Activated naive CD8-positive, alpha-beta T cell treated with anti-CD3 and anti-CD28 coated beads for 36 hours (primary cell): ENCODE results near the gene PDPN. TPM values are rescaled to one million over a fixed set of nuclear protein-coding genes. Genes with fewer than 3 reads are reported as not detected.

Experiments used
- DNase-seq: peaks from one replicate; pipeline ENCODE4 v3.0.0; 2021
- H3K27ac Mint-ChIP-seq: one replicate; pipeline ENCODE4 v1.8.0; 2022; ENCODE audit warnings: mild to moderate bottlenecking, moderate library complexity, mixed read lengths
- H3K27me3 Mint-ChIP-seq: one replicate; pipeline ENCODE4 v1.8.0; 2022; ENCODE audit warnings: mild to moderate bottlenecking, mixed read lengths
- H3K36me3 Mint-ChIP-seq: one replicate; pipeline ENCODE4 v1.8.0; 2021; ENCODE audit warnings: mild to moderate bottlenecking, mixed read lengths
- H3K4me1 Mint-ChIP-seq: one replicate; pipeline ENCODE4 v1.8.0; 2021; ENCODE audit warnings: mixed read lengths
- H3K4me3 Mint-ChIP-seq: one replicate; pipeline ENCODE4 v1.8.0; 2022; ENCODE audit warnings: mild to moderate bottlenecking, moderate library complexity, mixed read lengths
- H3K9me3 Mint-ChIP-seq: one replicate; pipeline ENCODE4 v1.8.0; 2022; ENCODE audit warnings: mixed read lengths
- total RNA-seq, 2 experiments: library from RNA; stranded (reverse); gene quantifications; one replicate each; pipeline ENCODE4 v1.2.3, GENCODE V29; 2021

Gene PDPN, protein sequence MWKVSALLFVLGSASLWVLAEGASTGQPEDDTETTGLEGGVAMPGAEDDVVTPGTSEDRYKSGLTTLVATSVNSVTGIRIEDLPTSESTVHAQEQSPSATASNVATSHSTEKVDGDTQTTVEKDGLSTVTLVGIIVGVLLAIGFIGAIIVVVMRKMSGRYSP
- total RNA-seq = not detected

DNA sequence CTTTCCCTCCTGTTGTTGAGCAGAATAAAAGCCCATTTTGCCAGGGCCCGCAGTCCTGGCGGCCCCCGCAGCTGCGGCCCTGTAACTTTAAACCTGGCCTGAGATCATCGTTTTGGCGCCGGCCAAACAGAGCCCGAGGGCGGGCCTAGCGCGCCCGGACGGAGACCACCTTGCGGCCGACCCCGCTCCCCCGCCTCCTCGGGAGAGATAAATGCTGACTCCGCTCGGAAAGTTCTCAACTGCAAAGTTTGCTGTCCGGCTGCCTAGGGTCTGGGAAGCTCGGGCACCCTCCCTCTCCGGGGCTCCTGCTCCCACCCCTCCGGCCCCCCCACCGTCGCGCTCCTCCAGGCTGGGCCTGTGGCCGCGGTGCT lies at the start of gene PDPN:
Gene PDPN, plus strand, starts transcription at position 238 of the 371 bp plus-strand sequence. CDS start 202 bp downstream, outside the sequence.
- Mint-ChIP-seq H3K4me3 (no peak within 1 kb of the TSS), H3K27ac (no peak within 1 kb of the TSS), H3K4me1 (no peaks in the 10 kb centered on the region), H3K27me3 (peaks cover 69% of the 10 kb centered on the region), H3K36me3 (no peaks in the 10 kb centered on the region), H3K9me3 (no peaks in the 10 kb centered on the region)
- DNase-seq = no peak

- peaks cover 5% of the 10 kb centered on the region for H3K27me3 Mint-ChIP-seq
- no peaks in the 10 kb centered on the region for H3K36me3 Mint-ChIP-seq
- no peak overlapping the region for H3K27ac Mint-ChIP-seq
- H3K9me3 Mint-ChIP-seq = no peaks in the 10 kb centered on the region
- DNase-seq = no peak
- no peaks in the 10 kb centered on the region for H3K4me1 Mint-ChIP-seq
- no peak overlapping the region for H3K4me3 Mint-ChIP-seq
Measured at GRCh38 chr1:13535227-13535626, 48.4 kb upstream of the PDPN start.

DNA sequence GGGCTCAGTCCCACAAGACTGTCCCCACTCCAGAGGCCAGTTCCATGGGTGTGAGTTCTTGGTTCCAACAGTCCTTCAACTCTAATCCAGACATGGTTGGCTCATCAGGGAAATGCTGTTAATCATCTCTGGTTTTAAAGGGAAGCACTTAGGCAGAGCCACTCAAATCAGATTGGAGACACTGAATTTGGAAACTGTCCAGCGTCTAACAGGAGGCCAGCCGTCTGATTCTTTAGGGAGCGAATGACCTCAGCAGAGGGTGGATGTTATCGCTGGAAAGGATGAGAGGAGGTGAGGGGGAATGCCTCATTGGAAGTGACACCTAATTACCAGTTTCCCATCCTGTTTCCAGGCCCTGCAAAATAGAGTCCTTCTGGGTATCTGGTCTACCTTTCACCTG lies 47.1 kb upstream of the PDPN start:
- H3K36me3 Mint-ChIP-seq = no peaks in the 10 kb centered on the region
- no peaks in the 10 kb centered on the region for H3K4me1 Mint-ChIP-seq
- no peaks in the 10 kb centered on the region for H3K9me3 Mint-ChIP-seq
- peaks cover 5% of the 10 kb centered on the region for H3K27me3 Mint-ChIP-seq
- no peak for DNase-seq
- no peak overlapping the region for H3K4me3 Mint-ChIP-seq
- no peak overlapping the region for H3K27ac Mint-ChIP-seq

GRCh38 chr1:13538832-13539231 lies 44.8 kb upstream of the PDPN start:
- no peak overlapping the region for H3K4me3 Mint-ChIP-seq
- H3K27ac Mint-ChIP-seq = no peak overlapping the region
- H3K27me3 Mint-ChIP-seq = peaks cover 5% of the 10 kb centered on the region
- no peak for DNase-seq
- no peaks in the 10 kb centered on the region for H3K36me3 Mint-ChIP-seq
- H3K4me1 Mint-ChIP-seq = no peaks in the 10 kb centered on the region
- no peaks in the 10 kb centered on the region for H3K9me3 Mint-ChIP-seq

DNA sequence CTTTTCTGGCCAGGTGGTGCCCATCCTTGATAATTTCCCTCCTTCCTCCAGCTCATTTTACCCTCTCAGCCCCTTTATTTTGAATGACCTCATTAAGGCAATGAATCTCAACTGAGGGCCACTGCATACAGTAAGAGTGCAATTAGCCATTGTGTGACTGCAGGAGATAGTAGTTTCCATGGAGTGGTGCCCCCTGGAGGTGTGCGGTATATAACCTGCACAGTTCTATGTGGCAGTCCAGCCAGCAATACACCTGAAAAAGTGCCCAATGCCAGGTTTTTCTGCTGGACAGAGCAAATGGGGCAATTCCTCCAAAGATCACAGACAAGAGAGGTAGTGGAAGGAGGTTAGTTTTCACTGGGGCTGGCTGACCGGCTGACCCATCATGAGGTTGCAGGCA lies 43.9 kb upstream of the PDPN start:
- Mint-ChIP-seq H3K4me1 (no peaks in the 10 kb centered on the region), H3K36me3 (no peaks in the 10 kb centered on the region), H3K4me3 (no peak overlapping the region), H3K27ac (no peak overlapping the region), H3K27me3 (peaks cover 5% of the 10 kb centered on the region), H3K9me3 (no peaks in the 10 kb centered on the region)
- DNase-seq = no peak

GRCh38 chr1:13540866-13541265 lies 42.8 kb upstream of the PDPN start:
- Mint-ChIP-seq H3K27me3 (peaks cover 3% of the 10 kb centered on the region), H3K9me3 (no peaks in the 10 kb centered on the region), H3K27ac (no peak overlapping the region), H3K36me3 (no peaks in the 10 kb centered on the region), H3K4me3 (no peak overlapping the region), H3K4me1 (no peaks in the 10 kb centered on the region)
- no peak for DNase-seq

- no peaks in the 10 kb centered on the region for H3K9me3 Mint-ChIP-seq
- H3K27ac Mint-ChIP-seq = no peak overlapping the region
- no peak overlapping the region for H3K4me3 Mint-ChIP-seq
Measured at GRCh38 chr1:13541435-13542215, 42.0 kb upstream of the PDPN start.

DNA sequence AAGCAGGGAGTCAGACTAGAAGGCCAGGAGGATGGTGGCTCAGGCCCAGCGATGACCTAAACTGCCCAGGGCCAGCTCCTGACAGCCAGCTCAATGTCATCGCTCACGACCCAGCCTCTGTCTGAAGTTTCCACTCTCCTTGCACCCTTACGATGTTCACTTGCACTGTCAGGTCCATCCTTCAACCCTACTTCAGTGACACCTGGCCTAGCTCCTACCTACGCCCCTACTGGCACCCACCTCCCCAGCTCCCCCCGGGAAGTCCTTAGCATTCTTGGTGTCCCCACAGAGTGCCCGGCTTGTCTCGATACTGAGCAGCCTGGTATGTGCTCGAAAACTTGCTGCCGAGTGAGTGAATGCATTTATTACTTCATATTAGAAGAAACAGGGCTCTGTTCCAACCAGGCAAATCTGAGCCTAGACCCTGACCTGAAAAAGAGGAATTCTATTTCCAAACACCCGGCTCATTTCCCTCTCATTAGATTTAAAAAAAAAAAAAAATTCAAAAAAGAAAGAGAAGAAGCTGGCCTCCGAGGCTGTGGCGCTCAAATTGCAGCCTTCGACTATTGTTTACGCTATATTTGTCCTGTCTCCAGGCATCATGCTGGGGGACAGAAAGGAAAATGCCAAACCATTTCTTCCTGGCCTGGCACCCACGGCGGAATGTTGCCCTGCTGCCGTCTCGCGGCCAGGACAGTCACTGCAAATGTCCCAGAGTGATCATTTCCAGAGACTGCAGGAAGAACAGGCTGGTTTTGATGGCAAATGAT lies 40.0 kb upstream of the PDPN start:
- Mint-ChIP-seq H3K4me1 (no peaks in the 10 kb centered on the region), H3K27me3 (peaks cover 3% of the 10 kb centered on the region), H3K4me3 (no peak overlapping the region), H3K36me3 (no peaks in the 10 kb centered on the region), H3K9me3 (no peaks in the 10 kb centered on the region), H3K27ac (no peak overlapping the region)
- no peak for DNase-seq

More at GRCh38 chr1:13541435-13542215, 42.0 kb upstream of the PDPN start:
- no peak for DNase-seq
- Mint-ChIP-seq H3K36me3 (no peaks in the 10 kb centered on the region), H3K27me3 (no peaks in the 10 kb centered on the region), H3K4me1 (no peaks in the 10 kb centered on the region)

DNA sequence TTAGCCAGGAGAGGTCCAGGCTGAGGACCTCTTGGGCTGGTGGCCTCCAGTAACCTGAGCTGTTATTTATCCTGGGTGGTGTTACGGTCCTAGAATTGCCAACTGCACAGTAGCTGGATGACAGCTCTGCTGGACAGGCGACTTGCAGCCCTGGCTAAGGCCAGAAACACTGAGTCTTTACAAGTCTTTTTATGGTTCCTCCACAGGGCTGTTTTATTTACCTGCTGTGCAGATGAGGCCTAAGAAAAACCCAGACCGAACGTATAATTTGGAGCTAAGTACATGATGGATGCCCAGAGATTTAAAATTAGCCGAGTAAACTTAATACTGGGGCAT lies 39.4 kb upstream of the PDPN start:
- no peaks in the 10 kb centered on the region for H3K36me3 Mint-ChIP-seq
- peaks cover 3% of the 10 kb centered on the region for H3K27me3 Mint-ChIP-seq
- no peak for DNase-seq
- H3K4me3 Mint-ChIP-seq = no peak overlapping the region
- no peaks in the 10 kb centered on the region for H3K4me1 Mint-ChIP-seq
- no peak overlapping the region for H3K27ac Mint-ChIP-seq
- H3K9me3 Mint-ChIP-seq = no peaks in the 10 kb centered on the region

- H3K36me3 Mint-ChIP-seq = no peaks in the 10 kb centered on the region
- no peak overlapping the region for H3K27ac Mint-ChIP-seq
- H3K27me3 Mint-ChIP-seq = peaks cover 3% of the 10 kb centered on the region
- no peak overlapping the region for H3K4me3 Mint-ChIP-seq
- DNase-seq = no peak
- H3K9me3 Mint-ChIP-seq = no peaks in the 10 kb centered on the region
- no peaks in the 10 kb centered on the region for H3K4me1 Mint-ChIP-seq
Measured at GRCh38 chr1:13546791-13547190, 36.8 kb upstream of the PDPN start.

DNA sequence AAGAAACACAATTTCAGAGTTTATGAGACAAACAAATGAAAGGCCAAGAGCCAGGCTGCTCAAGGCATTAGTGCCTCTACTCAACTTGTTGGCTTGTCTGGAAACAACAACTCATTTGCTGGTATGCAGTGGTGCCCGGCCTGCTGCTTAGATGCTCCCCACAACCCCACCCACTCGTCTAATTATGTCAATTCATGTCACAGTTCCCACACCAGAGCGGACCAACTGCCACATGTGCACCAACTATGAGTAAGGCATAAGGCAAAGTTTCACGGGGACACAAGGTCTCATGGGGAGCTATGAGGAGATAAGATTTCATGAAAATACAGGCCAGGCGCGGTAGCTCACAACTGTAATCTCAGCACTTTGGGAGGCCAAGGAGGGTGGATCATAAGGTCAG lies 35.4 kb upstream of the PDPN start:
- no peak overlapping the region for H3K27ac Mint-ChIP-seq
- DNase-seq = no peak
- peaks cover 3% of the 10 kb centered on the region for H3K27me3 Mint-ChIP-seq
- no peak overlapping the region for H3K4me3 Mint-ChIP-seq
- no peaks in the 10 kb centered on the region for H3K4me1 Mint-ChIP-seq
- no peaks in the 10 kb centered on the region for H3K9me3 Mint-ChIP-seq
- H3K36me3 Mint-ChIP-seq = no peaks in the 10 kb centered on the region

DNA sequence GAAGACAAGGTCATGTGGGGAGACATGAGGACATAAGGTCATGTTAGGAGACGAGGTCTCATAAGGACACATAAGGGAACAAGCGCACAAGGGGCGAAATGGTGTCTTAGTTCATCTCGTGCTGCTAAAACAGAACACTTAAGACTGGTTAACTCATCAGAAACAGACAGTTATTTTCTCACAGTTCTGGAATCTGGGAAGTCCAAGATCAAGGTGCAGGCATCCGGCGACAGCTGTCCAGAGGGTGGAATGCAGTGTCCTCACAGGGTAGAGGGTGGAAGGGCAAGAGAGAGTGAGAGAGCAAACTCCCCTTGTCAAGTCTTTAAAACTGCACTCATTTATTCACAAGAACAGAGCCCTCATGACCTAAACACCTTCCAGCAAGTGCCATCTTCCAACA lies 34.6 kb upstream of the PDPN start:
- no peaks in the 10 kb centered on the region for H3K36me3 Mint-ChIP-seq
- no peaks in the 10 kb centered on the region for H3K9me3 Mint-ChIP-seq
- DNase-seq = no peak
- H3K27ac Mint-ChIP-seq = no peak overlapping the region
- no peak overlapping the region for H3K4me3 Mint-ChIP-seq
- H3K4me1 Mint-ChIP-seq = no peaks in the 10 kb centered on the region
- H3K27me3 Mint-ChIP-seq = peaks cover 3% of the 10 kb centered on the region

DNA sequence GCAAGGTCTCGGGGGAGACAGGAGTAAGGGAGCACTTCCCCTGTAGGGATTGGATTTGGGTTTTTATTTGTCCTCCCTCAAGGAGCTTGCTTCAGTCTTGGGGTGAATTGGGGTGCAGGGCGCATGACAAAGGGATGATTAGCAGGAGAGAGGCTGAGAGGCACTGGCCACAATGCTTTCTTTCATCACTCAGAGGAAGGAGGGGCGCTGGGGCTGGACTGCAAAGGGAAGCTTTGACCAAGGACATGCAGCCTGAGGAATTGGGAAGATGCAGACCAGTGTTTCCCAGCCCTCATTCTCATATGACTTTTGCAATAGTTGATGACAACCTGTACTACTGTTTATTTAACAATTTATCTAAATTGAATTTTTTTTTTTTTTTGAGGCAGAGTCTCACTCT lies 34.1 kb upstream of the PDPN start:
- Mint-ChIP-seq H3K27me3 (peaks cover 3% of the 10 kb centered on the region), H3K36me3 (no peaks in the 10 kb centered on the region), H3K4me3 (no peak overlapping the region), H3K9me3 (no peaks in the 10 kb centered on the region), H3K4me1 (no peaks in the 10 kb centered on the region), H3K27ac (no peak overlapping the region)
- no peak for DNase-seq

DNA sequence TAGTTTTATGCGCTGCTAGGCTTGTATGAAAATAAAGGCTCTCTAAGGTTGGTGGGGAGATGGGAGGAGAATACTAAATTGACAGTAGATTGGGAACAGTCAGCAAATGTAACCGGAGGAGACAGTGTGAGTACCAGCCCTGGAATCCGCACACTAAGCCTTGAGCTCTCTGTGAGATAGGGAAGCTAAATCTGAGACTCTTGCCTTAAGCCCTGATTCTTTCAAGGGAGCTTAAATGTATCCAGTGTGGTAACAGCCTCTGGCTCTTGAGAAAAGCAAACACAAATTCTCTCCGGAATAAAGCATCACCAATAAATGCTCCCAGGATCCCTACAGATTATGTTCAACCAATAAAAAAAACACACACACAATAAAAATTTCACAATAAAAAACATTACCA lies 33.0 kb upstream of the PDPN start:
- Mint-ChIP-seq H3K9me3 (no peaks in the 10 kb centered on the region), H3K27me3 (peaks cover 3% of the 10 kb centered on the region), H3K27ac (no peak overlapping the region), H3K4me1 (no peaks in the 10 kb centered on the region), H3K36me3 (no peaks in the 10 kb centered on the region), H3K4me3 (no peak overlapping the region)
- no peak for DNase-seq

- Mint-ChIP-seq H3K9me3 (no peaks in the 10 kb centered on the region), H3K36me3 (no peaks in the 10 kb centered on the region), H3K4me3 (no peak overlapping the region), H3K27me3 (no peaks in the 10 kb centered on the region), H3K4me1 (no peaks in the 10 kb centered on the region), H3K27ac (no peak overlapping the region)
- no peak for DNase-seq
Measured at GRCh38 chr1:13554798-13555197, 28.8 kb upstream of the PDPN start.
